Daoy (cell line): ENCODE data around the gene PPP1R18. TPM values are rescaled to one million over a fixed set of nuclear protein-coding genes. Genes with fewer than 3 reads are reported as not detected.
A peak's percentile ranks its signal among the peaks of the same experiment; 100 is the strongest.
"Not testable (repeated sequence)": the region's sequence is repeated elsewhere in the genome, so short reads cannot be mapped to it uniquely, and the experiment has no call there.

Experiments used
- DNase-seq: peaks from one replicate; pipeline ENCODE4 v3.0.0-alpha.2; 2015; ENCODE audit warnings: low read depth
- total RNA-seq: library from RNA; depleted of rRNA; stranded (reverse); fragments of >200 nt; shearing (Covaris generic); gene quantifications from 2 replicates; pipeline ENCODE4 v1.2.3, GENCODE V29; 2014; rRNA removed

Gene PPP1R18, protein sequence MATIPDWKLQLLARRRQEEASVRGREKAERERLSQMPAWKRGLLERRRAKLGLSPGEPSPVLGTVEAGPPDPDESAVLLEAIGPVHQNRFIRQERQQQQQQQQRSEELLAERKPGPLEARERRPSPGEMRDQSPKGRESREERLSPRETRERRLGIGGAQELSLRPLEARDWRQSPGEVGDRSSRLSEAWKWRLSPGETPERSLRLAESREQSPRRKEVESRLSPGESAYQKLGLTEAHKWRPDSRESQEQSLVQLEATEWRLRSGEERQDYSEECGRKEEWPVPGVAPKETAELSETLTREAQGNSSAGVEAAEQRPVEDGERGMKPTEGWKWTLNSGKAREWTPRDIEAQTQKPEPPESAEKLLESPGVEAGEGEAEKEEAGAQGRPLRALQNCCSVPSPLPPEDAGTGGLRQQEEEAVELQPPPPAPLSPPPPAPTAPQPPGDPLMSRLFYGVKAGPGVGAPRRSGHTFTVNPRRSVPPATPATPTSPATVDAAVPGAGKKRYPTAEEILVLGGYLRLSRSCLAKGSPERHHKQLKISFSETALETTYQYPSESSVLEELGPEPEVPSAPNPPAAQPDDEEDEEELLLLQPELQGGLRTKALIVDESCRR
- 71.6 and 77.5 TPM in 2 replicates for total RNA-seq

DNA sequence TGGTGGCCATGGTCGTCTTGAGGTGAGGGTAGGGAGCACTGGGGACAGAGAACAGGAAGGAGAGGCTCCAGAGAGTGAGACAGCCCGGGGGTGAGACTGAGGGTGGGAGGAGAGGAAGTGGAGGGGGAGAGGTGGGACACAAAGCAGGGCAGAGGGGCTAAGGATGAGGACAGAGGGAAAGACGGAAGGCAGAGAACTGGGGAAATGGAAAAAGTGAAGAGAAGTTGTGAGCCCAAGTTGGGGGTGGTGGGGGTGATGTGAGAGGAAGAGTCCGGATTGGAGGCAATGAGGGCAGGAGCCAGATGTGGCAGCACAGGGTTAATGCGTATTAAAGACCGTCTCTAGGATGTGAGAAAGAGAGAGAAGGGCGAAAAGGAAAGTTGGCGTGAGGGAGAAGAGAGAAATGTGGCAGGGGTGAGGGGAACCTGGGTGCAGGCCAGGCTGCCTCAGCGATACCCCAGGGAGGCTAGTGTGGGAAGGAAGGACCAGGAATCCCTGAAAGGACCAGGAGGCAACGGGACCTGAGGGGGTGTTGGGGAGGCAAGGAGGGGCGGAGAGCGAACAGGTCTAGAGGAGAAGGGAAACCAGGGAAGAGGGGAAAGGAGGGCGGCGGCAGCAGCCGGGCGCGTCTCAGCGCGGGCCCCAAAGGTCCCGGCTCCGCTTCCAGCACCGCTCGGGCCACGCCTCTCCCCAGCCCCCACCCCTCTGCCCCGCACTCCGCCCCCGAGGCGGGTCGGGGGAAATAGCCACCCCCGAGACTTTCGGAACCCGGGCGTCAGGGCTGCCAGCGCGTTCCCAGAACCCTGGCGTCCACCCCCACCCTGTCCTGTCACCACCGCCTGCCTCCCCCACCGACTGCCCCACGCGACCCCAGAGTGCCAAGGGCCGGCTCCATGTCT, at the start of gene PPP1R18:
Gene PPP1R18 (minus strand): TSS at position 637 of the 899 bp plus-strand sequence. CDS start 627 bp downstream, at position 10.
- DNase-seq: peak; percentile 83

DNA sequence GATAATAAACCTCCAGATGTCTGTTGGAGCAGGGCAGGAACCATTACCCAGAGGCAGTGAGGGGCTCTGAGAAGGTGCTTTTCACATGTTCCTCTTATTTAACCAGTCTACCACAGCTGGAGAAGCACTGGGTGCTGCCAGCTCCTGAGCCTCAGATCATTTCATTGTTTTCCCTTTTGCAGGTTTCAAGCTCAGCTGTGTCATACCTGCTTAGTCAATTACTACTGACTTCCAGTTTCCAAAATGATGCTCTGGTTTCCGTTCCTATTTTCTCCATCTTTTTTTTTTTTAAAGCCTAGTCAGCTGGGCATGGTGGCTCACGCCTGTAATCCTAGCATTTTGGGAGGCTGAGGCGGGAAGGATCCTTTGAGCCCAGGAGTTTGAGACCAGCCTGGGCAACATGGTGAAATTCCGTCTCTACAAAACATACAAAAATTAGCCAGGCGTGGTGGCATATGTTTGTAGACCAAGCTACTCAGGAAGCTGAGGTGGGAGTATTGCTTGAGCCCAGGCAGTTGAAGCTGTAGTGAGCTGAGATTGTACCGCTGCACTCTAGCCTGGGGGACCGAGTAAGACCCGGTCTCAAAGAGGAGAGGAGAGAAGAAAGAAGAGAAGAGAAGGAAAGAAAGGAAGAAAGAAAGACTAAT, 49.3 kb upstream of the PPP1R18 start:
- DNase-seq: no peak

DNA sequence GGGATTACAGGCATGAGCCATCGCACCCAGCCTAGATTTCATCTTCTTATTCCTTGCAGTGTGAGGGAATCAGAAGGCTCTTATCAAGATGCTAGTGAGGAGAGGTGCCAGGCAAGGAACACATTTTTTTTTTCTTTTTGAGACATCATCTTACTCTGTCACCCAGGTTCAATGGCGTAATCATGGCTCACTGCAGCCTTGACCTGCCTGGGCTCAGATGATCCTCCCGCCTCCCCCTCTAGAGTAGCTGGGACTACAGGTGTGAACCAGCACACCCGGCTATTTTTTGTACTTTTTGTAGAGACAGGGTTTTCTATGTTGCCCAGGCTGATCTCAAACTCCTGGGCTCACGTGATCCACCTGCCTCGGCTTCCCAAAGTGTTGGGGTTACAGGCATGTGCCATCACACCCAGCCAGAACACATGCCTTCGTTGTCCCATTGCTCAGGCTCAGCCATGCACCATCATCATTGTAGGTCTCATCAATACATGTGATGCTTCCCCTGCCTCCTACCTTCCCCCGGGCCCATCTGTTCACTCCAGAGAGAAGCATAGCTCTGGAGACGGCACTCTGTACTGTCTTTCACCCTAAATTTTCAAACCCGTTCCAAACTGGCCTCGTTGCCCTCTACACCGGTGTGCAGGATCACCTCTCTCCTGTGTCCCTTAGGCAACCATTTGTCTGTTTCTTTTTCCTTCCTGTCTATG, 45.9 kb upstream of the PPP1R18 start:
- no peak for DNase-seq

DNA sequence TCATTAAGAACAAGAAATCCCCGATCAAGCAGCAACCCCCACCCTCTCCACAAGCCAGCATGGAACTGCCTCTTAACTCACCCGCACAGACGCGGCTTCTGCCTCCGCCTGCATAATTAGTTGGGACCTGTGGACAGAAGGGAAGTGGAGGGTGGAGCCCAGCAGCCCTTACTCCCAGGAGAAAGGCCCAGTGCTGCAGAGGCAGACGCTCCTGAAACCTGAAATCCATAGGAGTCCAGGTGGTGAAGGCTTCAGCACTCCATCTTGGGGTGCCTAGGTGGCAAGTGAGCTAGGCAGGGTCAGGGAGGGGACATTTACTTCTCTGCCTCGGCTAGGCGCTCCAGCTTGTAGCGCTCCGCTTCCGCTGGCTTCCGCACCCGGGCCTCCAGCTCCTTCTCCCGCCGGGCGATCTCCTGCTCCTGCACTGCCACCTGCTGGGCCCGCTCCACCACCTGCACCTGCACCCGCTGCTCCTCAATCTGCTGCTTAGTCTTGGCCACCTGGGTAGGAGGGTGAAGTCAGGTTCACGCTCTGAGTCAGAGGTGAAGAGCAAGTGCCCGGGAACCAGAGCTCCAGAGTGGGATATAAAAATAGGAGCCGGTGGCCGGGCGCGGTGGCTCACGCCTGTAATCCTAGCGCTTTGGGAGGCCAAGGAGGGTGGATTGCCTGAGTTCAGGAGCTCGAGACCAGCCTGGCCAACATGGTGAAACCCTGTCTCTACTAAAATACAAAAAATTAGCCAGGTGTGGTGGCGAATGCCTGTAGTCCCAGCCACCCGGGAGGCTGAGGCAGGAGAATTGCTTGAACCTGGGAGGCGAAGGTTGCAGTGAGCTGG, 44.4 kb upstream of the PPP1R18 start:
- peak; percentile 73 for DNase-seq

DNA sequence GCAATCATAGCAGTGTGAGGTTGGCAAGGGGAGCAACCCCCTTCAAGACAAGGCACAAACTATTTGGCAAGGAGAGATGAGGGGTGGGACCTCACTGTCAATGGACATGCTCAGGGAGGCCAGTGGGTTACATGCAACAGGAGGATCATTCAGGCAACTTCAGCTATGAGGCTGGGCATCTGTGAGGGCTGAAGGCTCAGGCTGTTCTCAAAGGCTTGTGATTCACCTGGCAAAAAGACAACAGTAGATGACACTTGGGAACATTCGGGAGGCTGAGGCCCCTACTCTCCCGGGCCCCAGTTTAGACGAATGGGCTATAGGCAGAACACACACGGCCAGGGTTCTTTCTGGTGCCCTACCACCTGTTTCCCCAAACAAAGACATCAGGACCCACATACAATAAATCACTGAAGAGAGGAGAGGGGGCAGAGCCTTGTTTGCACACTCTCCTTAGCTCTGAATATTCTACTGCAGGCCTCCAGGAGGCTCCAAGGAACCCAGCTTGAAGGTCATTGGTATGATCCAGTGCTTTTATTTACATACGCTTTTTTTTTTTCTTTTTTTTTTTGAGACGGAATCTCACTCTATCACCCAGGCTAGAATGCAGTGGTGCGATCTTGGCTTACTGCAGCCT, 41.6 kb upstream of the PPP1R18 start:
- peak; percentile 51 for DNase-seq

DNA sequence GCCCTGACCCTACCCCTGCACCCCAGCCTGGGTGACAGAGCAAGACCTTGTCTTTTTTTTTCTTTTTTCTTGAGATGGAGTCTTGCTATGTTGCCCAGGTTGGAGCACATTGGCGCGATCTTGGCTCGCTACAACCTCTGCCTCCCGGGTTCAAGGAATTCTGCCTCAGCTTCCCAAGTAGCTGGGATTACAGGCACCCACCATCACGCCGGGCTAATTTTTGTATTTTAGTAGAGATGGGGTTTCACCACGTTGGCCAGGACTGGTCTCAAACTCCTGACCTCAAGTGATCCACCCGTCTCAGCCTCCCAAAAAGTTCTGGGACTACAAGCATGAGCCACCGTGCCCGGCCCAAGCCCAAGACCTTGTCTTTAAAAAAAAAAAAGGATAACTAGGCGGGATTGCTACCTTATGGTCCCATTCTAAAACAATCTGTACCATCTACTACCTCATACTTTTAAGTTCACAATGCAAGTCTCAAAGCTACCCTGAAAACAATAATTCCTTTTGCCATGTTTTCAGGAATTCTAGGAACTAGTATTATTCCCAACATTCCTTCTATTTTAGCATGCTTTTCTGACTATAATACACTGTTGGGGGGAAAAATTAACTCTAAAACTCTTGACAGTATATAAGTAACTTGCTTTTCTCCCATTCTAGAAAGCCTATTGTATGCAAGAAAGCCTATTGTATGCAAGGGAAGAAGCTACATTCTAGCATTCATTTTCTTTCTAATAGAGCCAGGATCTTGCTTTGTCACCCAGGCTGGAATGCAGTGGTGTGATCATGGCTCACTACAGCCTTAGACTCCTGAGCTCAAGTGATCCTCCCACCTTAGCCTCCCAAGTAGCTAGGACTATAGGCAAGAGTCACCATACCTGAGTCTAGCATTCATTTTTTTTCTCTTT, 40.3 kb upstream of the PPP1R18 start:
- DNase-seq: peak; percentile 39

DNA sequence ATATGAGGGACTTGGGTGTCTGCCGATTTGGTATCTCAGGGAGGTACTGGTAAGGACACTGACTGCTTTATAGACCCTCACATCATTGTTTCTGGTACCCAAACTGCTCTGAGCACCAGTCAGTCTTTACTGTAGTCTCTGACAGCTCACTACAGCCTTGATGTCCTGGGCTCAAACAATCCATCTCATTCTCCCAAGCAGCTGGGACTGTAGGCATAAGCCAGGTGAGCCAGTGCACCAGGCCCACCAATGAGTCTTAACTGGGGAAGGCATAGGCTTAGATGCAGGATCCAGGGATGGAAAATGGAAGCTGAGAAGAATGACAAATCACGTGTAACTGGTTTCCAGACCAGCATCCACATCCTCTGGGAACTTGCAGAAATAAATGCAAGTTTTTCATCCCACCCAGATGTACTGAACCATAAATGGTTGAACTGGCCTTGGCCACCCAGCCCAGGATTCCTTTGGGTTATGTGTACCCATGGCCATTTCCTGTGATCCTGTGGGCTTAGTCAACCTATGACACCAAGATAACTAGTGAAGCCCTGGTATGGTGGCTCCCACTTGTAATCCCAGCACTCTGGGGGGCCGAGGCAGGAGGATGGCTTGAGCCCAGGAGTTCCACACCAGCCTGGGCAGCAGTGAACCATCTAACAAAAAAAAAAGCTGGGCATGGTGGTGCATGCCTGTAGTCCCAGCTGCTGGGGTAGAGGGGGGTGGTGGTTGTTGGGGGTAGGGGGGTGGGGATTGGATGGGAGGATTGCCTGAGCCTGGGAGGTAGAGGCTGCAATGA, 39.5 kb upstream of the PPP1R18 start:
- peak; percentile 86 for DNase-seq

DNA sequence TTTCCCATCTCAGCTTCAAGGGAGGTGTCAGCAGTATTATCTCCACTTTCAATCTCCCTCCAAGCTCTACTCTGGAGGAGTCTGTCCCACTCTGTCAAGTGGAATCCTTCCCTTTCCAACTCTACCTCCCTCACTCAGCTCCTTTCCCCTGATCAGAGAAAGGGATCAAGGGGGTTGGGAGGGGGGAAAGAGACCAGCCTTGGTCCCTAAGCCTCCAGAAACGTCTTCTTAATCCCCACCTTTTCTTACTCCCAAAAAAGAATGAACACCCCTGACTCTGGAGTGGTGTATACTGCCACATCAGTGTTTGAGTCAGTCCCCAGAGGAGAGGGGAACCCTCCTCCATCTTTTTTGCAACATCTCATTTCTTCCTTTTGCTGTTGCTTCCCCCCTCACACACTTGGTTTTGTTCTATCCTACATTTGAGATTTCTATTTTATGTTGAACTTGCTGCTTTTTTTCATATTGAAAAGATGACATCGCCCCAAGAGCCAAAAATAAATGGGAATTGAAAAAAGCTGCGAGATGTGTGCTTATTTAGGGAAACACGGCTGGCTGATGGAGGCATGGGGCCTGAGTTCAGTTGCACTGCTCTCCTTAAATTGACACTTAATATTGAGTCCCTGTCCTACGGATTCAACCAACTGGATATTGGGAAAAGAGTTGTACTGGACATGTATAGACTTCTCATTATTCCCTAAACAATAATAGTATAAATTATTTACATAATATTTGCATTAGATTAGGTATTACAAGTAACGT, 38.6 kb upstream of the PPP1R18 start:
- no peak for DNase-seq

DNA sequence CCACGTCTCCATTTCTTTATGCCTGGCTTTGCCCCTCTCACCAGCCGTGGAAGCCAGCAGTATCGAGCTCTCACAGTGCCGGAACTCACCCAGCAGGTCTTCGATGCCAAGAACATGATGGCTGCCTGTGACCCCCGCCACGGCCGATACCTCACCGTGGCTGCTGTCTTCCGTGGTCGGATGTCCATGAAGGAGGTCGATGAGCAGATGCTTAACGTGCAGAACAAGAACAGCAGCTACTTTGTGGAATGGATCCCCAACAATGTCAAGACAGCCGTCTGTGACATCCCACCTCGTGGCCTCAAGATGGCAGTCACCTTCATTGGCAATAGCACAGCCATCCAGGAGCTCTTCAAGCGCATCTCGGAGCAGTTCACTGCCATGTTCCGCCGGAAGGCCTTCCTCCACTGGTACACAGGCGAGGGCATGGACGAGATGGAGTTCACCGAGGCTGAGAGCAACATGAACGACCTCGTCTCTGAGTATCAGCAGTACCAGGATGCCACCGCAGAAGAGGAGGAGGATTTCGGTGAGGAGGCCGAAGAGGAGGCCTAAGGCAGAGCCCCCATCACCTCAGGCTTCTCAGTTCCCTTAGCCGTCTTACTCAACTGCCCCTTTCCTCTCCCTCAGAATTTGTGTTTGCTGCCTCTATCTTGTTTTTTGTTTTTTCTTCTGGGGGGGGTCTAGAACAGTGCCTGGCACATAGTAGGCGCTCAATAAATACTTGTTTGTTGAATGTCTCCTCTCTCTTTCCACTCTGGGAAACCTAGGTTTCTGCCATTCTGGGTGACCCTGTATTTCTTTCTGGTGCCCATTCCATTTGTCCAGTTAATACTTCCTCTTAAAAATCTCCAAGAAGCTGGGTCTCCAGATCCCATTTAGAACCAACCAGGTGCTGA, 37.6 kb upstream of the PPP1R18 start:
- DNase-seq: not testable (repeated sequence)

DNA sequence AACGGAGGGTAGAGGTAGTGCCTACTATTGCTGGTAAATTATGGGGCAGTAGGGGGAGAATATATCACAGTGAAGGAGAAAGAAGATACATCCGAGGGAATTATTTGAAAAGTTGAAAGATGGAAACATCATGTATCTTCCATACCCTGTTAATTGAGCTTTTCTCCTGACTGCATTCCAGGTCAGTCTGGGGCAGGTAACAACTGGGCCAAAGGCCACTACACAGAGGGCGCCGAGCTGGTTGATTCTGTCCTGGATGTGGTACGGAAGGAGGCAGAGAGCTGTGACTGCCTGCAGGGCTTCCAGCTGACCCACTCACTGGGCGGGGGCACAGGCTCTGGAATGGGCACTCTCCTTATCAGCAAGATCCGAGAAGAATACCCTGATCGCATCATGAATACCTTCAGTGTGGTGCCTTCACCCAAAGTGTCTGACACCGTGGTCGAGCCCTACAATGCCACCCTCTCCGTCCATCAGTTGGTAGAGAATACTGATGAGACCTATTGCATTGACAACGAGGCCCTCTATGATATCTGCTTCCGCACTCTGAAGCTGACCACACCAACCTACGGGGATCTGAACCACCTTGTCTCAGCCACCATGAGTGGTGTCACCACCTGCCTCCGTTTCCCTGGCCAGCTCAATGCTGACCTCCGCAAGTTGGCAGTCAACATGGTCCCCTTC, 36.9 kb upstream of the PPP1R18 start:
- not testable (repeated sequence) for DNase-seq

DNA sequence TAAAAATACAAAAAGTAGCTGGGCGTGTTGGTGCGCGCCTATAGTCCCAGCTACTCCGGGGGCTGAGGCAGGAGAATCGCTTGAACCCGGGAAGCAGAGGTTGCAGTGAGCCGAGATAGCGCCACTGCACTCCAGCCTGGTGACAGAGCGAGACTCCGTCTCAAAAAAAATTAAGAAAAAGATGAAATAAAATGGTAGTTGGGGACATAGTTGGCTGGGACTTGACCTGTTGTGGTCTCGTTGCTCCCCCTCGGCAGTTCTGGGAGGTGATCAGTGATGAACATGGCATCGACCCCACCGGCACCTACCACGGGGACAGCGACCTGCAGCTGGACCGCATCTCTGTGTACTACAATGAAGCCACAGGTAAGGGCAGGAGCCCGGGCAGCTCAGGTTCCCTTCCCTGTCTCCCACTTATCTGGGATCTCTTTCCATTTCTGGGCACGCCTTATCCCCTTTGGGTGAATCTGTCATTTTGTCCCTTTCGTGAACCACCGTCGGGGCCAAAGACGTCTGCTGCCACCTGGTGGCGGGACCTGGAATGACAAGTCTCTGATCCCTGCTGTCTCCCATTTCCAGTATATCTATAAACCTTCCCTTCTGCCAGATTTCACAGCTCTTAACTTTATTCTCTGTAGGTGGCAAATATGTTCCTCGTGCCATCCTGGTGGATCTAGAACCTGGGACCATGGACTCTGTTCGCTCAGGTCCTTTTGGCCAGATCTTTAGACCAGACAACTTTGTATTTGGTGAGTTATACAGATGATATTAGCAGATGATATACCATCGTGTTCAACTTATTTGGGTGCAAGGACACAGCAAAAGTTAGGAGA, 36.1 kb upstream of the PPP1R18 start:
- DNase-seq: peak; percentile 83

DNA sequence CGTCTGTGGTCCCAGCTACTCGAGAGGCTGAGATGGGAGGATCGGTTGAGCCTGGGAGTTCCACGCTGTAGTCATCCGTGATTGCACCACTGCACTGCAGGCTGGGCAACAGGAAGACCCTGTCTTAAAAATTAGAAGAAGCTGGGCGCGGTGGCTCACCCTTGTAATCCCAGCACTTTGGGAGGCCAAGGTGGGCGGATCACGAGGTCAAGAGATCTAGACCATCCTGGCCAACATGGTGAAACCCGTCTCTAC, 35.5 kb upstream of the PPP1R18 start:
- not testable (repeated sequence) for DNase-seq

DNA sequence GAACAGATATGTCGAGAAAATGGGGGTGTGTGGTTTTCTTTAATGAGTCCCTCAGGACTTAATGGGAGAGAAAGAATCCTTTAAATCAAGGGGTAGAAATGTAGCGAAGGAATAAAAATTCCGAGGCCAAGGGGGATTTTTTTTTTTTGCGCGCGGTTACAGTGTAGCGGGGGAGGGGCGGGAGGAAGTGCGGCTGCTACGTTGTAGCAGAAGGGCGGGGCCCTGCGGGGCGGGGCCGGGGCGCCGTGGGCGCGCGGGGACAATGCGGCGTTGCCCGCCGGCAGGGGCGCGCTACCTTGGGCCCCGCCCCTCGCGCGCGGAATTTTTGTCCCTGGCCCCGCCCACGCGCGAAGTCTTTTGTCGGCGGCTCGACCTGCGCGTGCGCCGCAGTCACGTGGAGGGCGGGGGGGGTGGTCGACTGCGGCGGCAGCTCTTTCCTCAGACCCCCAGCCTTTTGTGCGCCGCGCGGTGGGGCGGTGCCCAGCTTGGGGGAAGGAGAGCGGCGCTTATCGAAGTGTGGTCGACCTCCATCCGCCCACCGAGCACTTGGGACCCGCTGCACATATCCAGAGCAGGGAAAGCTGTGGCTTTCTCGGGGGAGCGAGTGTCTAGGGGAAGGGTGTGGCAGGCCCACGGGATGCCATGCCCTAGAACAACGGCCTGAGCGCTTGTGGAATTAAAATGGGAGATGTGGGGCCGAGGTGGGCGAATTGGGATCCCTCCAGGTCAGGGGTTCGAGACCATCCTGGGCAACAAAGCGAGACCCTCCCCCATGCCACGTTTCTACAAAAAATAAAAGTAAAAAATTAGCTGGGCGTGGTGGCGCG, 35.0 kb upstream of the PPP1R18 start:
- peak; percentile 95 for DNase-seq

DNA sequence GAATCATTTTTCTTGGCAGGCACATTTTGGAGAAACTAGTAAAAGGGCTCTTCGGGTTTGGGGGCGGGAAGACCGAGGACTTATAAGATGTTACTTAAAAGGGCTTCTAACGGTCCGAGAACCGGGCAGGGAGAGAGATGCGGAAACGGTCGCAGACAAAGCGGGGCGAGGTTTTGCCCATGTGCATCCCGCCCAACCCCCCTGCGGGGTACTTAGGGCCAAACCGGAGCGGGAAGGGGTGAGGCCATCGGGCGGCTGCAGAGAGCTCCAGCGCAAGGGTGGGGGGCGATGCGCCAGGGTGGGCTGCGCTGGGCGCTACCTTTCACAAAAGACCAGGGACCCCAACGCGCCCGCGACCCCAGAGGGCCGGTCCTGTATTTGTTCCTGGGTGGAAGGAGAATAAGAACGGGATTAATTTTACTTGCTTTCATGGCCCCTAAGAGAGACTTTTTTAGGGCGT, 34.3 kb upstream of the PPP1R18 start:
- DNase-seq: peak; percentile 69
